Left ventricle myocardium inferior (tissue), 1 donor: Measurements from ENCODE around the gene DIPK1B. TPM values are rescaled to one million over a fixed set of nuclear protein-coding genes. Genes with fewer than 3 reads are reported as not detected.

Experiments used
- DNase-seq: peaks from one replicate; pipeline ENCODE4 v3.0.0-alpha.2; 2020
- H3K27ac ChIP-seq: fragments of 200-600 bp; replicated peaks from 2 replicates; pipeline ENCODE4 v1.8.0; 2021
- H3K27me3 ChIP-seq: fragments of 200-600 bp; 2 replicates; pipeline ENCODE4 v1.8.0; 2021; ENCODE audit warnings: low read depth
- H3K36me3 ChIP-seq: fragments of 200-600 bp; 2 replicates; pipeline ENCODE4 v1.8.0; 2021
- H3K4me1 ChIP-seq: fragments of 200-600 bp; 2 replicates; pipeline ENCODE4 v1.8.0; 2021
- H3K4me3 ChIP-seq: fragments of 200-600 bp; 2 replicates; pipeline ENCODE4 v1.8.0; 2021; ENCODE audit warnings: mild to moderate bottlenecking, moderate library complexity
- H3K9me3 ChIP-seq: fragments of 200-600 bp; replicated peaks from 2 replicates; pipeline ENCODE4 v1.8.0; 2021
- CTCF ChIP-seq: fragments of 200-600 bp; IDR thresholded peaks from 2 replicates; pipeline ENCODE4 v1.8.0; 2021; ENCODE audit warnings: antibody characterized with exemption, mild to moderate bottlenecking, borderline replicate concordance
- intact Hi-C: fragments of 100-400 bp; cut with micrococcal nuclease; formaldehyde crosslinking; loops from one replicate; pipeline ENCODE4 v1.11.0; 2022
- total RNA-seq: library from RNA; stranded (reverse); fragmentation: NEBNext Ultra II Directional; extraction: Animal tissue kit (Norgen Biotek cat#: 25700); gene quantifications from one replicate; pipeline ENCODE4 v1.2.1, GENCODE V29; 2021
- donor health status: DM: no; HTN: yes; CAD: no; lungs with severe emphysema.

The DIPK1B gene
- total RNA-seq, 1 donor from 2014 or later: 21.4 TPM

DNA sequence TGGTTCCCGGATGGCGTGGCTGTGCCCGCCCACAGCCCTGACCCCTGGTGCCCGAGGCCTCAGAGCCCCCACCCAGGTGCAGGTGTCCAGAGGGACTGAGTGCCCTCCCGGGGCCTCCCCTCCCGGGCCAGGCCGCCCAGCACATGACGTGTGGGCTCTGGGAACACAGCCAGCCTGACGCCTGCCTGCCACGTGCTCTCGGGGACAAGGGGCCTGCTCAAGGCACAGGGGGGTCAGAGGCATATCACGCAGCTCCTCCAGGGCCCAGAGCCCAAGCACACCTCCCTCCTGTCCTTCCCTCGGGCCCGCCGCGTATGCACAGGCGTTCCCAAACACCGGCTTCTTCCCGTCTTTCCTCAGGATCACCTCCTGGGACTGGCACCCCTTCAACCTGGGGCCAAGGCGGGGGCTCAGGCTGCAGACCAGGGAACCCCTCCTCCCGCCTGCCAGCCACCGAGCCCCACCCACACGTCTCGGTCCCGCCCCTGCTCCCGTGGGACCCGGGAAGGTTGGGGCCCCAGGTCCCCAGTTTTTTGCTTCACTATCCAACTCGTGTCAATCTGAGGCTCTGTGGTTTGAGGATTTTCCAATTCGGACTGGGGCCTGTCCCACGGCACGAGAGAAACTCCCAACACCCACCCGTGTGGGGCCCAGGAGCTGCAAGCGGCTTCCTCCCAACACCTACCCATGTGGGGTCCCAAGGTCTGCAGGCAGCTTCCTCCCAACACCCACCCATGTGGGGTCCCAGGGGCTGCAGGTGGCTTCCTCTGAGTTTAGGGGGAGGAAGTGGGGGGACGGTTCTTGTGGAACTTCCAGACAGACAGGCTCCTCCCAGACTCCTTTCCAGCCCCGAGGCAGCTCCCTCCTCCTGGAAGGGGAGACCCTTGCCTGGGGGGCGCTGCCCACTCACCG, 28.9 kb downstream of the DIPK1B start:
- H3K27ac ChIP-seq: peak overlapping the region; percentile 52
- intact Hi-C loops: no loop called here
- H3K9me3 ChIP-seq: no peaks in the 10 kb centered on the region
- H3K4me1 ChIP-seq: peaks cover 29% of the 10 kb centered on the region
- H3K4me3 ChIP-seq: peak overlapping the region; percentile 61
- no peaks in the 10 kb centered on the region for H3K36me3 ChIP-seq
- H3K27me3 ChIP-seq: peaks cover 27% of the 10 kb centered on the region
- DNase-seq: peak; percentile 61
- TF ChIP-seq CTCF: no peak

- DNase-seq: no peak
- intact Hi-C loops: no loop called here
- peaks cover 36% of the 10 kb centered on the region for H3K4me1 ChIP-seq
- H3K27ac ChIP-seq: peak overlapping the region; percentile 52
- no peaks in the 10 kb centered on the region for H3K36me3 ChIP-seq
- H3K9me3 ChIP-seq: no peaks in the 10 kb centered on the region
- no peak for TF ChIP-seq CTCF
- H3K4me3 ChIP-seq: peak overlapping the region; percentile 61
- peaks cover 27% of the 10 kb centered on the region for H3K27me3 ChIP-seq
Measured at GRCh38 chr9:136741883-136742571, 29.7 kb downstream of the DIPK1B start.

- no peaks in the 10 kb centered on the region for H3K36me3 ChIP-seq
- intact Hi-C loops: no loop called here
- peak within 1 kb of the TSS; percentile 52 for H3K27ac ChIP-seq
- H3K27me3 ChIP-seq: peaks cover 27% of the 10 kb centered on the region
- no peak for DNase-seq
- no peaks in the 10 kb centered on the region for H3K9me3 ChIP-seq
- H3K4me1 ChIP-seq: peaks cover 39% of the 10 kb centered on the region
- peak within 1 kb of the TSS; percentile 61 for H3K4me3 ChIP-seq
- peak; percentile 47 for TF ChIP-seq CTCF
Measured at GRCh38 chr9:136742591-136743391, 30.4 kb downstream of the DIPK1B start, which contains the start of gene LCN10. TSS of gene LCN10 (minus strand) at chr9:136742940. CDS start at chr9:136742903, 37 bp downstream.

DNA sequence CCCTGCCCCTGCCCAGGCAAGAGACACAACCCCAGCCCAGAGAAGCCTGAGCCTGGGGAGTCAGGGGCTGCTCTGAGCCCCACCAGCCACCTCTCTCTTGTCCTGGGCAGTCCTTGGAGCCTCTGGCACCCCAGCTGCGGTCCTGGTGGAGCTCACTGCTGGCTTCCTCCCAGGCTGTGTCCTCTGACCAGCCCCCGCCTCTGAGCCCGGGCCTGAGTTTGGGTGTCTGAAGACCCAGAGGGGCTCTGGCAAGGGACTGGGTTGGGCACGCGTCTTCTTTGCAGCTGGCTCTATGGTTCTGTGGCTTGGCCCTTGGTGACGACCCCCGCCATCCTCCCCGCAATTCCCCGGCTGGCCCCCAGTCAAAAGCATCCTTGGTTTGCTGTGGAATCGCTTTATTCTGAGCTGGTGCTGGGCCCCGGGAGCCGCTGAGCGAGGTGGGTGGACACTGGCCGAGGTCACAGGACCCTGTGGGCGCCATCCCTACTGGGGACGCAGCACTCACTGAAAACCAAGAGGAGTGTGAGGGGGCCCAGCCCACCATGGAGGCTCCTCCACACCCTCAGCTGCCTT, 31.4 kb downstream of the DIPK1B start:
- Histone ChIP-seq H3K4me1 (peaks cover 49% of the 10 kb centered on the region), H3K27ac (peak overlapping the region; percentile 86), H3K36me3 (no peaks in the 10 kb centered on the region), H3K27me3 (peaks cover 27% of the 10 kb centered on the region), H3K4me3 (peak overlapping the region; percentile 61), H3K9me3 (no peaks in the 10 kb centered on the region)
- TF ChIP-seq CTCF: no peak
- DNase-seq: no peak
- intact Hi-C loops: no loop called here

GRCh38 chr9:136744773-136745172, 32.4 kb downstream of the DIPK1B start:
- H3K36me3 ChIP-seq: no peaks in the 10 kb centered on the region
- H3K4me3 ChIP-seq: peak overlapping the region; percentile 61
- H3K27me3 ChIP-seq: peaks cover 27% of the 10 kb centered on the region
- H3K27ac ChIP-seq: peak overlapping the region; percentile 86
- DNase-seq: no peak
- intact Hi-C loops: no loop called here
- H3K4me1 ChIP-seq: peaks cover 59% of the 10 kb centered on the region
- TF ChIP-seq CTCF: no peak
- H3K9me3 ChIP-seq: no peaks in the 10 kb centered on the region
